Measurements from ENCODE around the gene SMURF2.

SMURF2 gene

DNA sequence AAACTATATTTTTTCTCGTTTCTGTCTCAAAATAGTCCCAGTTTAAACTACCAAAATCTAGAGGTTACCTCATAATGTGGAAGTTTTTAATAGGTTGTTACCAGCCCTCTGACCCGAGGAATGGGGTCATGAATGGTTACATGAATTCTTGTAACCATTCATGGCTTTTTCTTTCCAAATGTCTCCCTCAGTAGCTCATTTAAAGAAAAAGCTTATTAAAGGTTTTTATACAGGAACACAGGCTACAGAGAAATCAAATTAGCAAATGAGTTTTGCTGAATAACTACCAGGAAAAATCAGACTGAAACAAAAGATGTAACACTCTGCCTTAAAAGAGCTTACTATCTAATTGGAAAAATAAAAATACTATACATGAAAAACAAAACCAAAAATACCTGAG is 63.4 kb downstream of the SMURF2 start:
- Histone ChIP-seq H3K79me2 (peaks cover 3% of the 10 kb centered on the region), H3K4me3 (ENCODE audit: low read depth, low read length) (no peak overlapping the region), H3K27ac (no peak overlapping the region), H3K4me2 (ENCODE audit: low read length) (no peak overlapping the region), H3K4me1 (no peaks in the 10 kb centered on the region), H3K9ac (no peak overlapping the region), H3K9me3 (ENCODE audit: control insufficient read depth, low read length) (no peaks in the 10 kb centered on the region), H3K27me3 (ENCODE audit: control insufficient read depth, insufficient read depth, low read length) (no peaks in the 10 kb centered on the region), H3K36me3 (ENCODE audit: control insufficient read depth, insufficient read depth, low read length) (no peaks in the 10 kb centered on the region), H2AFZ (no peak overlapping the region)
- TF ChIP-seq, protein P1, sequence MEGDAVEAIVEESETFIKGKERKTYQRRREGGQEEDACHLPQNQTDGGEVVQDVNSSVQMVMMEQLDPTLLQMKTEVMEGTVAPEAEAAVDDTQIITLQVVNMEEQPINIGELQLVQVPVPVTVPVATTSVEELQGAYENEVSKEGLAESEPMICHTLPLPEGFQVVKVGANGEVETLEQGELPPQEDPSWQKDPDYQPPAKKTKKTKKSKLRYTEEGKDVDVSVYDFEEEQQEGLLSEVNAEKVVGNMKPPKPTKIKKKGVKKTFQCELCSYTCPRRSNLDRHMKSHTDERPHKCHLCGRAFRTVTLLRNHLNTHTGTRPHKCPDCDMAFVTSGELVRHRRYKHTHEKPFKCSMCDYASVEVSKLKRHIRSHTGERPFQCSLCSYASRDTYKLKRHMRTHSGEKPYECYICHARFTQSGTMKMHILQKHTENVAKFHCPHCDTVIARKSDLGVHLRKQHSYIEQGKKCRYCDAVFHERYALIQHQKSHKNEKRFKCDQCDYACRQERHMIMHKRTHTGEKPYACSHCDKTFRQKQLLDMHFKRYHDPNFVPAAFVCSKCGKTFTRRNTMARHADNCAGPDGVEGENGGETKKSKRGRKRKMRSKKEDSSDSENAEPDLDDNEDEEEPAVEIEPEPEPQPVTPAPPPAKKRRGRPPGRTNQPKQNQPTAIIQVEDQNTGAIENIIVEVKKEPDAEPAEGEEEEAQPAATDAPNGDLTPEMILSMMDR (IDR thresholded peaks at IDR 0.05), result no peak

DNA sequence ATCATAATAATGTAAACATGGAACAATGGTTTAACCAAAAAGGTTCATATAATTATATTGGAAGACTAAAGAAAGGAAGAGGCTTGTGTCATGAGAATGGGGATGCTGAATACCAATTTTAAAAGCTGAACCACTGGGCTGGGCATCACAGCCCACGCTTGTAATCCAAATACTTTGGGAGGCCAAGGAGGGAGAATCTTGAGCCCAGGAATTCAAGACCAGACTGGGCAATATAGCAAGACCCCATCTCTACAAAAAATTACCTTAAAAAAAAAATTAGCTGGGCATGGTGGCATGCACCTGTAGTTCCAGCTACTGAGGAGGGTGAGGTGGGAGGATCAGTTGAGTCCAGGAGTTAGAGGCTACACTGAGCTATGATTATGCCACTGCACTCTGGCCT is 65.1 kb downstream of the SMURF2 start:
- H3K4me2 ChIP-seq (ENCODE audit: low read length), result no peak overlapping the region
- TF ChIP-seq, protein P1 (IDR thresholded peaks at IDR 0.05), result no peak
- no peak overlapping the region for H3K4me3 ChIP-seq (ENCODE audit: low read depth, low read length)
- H3K27me3 ChIP-seq (ENCODE audit: control insufficient read depth, insufficient read depth, low read length), result no peaks in the 10 kb centered on the region
- no peaks in the 10 kb centered on the region for H3K36me3 ChIP-seq (ENCODE audit: control insufficient read depth, insufficient read depth, low read length)
- no peaks in the 10 kb centered on the region for H3K9me3 ChIP-seq (ENCODE audit: control insufficient read depth, low read length)
- no peaks in the 10 kb centered on the region for H3K4me1 ChIP-seq
- H2AFZ ChIP-seq, result no peak overlapping the region
- H3K27ac ChIP-seq, result no peak overlapping the region
- H3K9ac ChIP-seq, result no peak overlapping the region
- H3K79me2 ChIP-seq, result peaks cover 3% of the 10 kb centered on the region

DNA sequence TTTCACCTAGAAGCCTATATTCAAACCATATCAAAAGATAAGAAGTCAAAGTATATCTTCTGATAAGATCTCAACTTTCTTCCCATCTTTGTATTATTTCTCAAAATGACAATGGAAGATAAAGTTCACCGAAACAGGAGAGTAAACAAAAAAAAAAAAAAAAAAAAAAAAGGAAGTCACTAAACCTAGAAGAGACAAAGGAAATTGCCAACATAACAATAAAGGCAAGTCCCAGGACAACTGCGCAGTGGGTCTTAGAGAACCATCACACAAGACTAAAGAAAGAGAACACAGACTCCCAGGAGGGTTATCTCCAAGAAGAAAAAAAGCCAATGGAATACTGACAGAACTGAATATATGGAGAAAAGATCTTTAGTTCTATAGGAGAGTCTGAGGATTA is 65.7 kb downstream of the SMURF2 start:
- H3K27me3 ChIP-seq (ENCODE audit: control insufficient read depth, insufficient read depth, low read length), result no peaks in the 10 kb centered on the region
- peaks cover 3% of the 10 kb centered on the region for H3K79me2 ChIP-seq
- TF ChIP-seq, protein P1 (IDR thresholded peaks at IDR 0.05), result no peak
- no peak overlapping the region for H3K9ac ChIP-seq
- no peaks in the 10 kb centered on the region for H3K4me1 ChIP-seq
- H3K9me3 ChIP-seq (ENCODE audit: control insufficient read depth, low read length), result no peaks in the 10 kb centered on the region
- no peak overlapping the region for H2AFZ ChIP-seq
- H3K36me3 ChIP-seq (ENCODE audit: control insufficient read depth, insufficient read depth, low read length), result no peaks in the 10 kb centered on the region
- H3K4me3 ChIP-seq (ENCODE audit: low read depth, low read length), result no peak overlapping the region
- no peak overlapping the region for H3K27ac ChIP-seq
- no peak overlapping the region for H3K4me2 ChIP-seq (ENCODE audit: low read length)

DNA sequence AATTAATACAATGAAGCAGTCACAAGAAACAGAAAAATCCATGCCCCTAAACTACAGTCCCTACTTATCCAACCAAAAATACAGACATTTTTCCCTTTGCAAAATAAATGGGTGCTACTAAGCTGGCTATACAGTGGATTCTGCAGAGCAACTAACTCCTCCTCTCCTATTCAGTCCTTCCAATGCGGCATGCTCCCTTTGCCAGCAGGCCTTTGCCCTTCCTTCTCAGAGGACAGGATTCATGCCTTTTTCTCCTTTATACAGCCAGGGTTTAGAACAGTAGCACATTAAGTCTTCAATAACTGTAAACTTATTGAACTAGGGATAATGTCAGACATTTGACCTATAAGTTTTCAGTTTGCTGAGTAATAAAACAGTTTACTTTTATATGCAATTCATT is 70.2 kb downstream of the SMURF2 start:
- H3K79me2 ChIP-seq, result peaks cover 3% of the 10 kb centered on the region
- H3K9me3 ChIP-seq (ENCODE audit: control insufficient read depth, low read length), result no peaks in the 10 kb centered on the region
- no peak overlapping the region for H3K4me2 ChIP-seq (ENCODE audit: low read length)
- H3K36me3 ChIP-seq (ENCODE audit: control insufficient read depth, insufficient read depth, low read length), result no peaks in the 10 kb centered on the region
- H3K27ac ChIP-seq, result no peak overlapping the region
- H3K4me3 ChIP-seq (ENCODE audit: low read depth, low read length), result no peak overlapping the region
- no peaks in the 10 kb centered on the region for H3K27me3 ChIP-seq (ENCODE audit: control insufficient read depth, insufficient read depth, low read length)
- H3K4me1 ChIP-seq, result no peaks in the 10 kb centered on the region
- TF ChIP-seq, protein P1 (IDR thresholded peaks at IDR 0.05), result no peak
- H3K9ac ChIP-seq, result no peak overlapping the region
- no peak overlapping the region for H2AFZ ChIP-seq

DNA sequence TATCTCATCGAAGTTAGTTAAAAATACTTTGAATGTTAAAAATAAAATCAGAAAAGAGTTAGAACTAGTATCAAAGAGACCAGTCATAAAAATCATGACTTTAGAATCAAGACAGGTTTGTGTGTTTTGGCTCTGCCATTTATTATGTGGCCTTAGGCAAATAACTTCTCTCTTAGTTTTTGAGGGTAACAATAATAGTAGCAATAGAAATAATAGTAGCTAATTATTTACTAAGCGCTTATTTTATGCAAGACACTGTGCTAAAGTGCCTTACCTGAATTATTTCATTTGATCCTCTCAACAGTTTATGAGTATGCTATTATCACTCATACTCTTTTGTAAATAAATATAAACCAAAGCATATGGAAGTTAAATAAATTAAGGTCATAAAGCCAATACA is 77.0 kb downstream of the SMURF2 start:
- H2AFZ ChIP-seq, result no peak overlapping the region
- H3K36me3 ChIP-seq (ENCODE audit: control insufficient read depth, insufficient read depth, low read length), result no peaks in the 10 kb centered on the region

More for the DNA sequence above, 77.0 kb downstream of the SMURF2 start:
- Histone ChIP-seq H3K4me2 (ENCODE audit: low read length) (no peak overlapping the region), H3K4me1 (no peaks in the 10 kb centered on the region), H3K79me2 (no peaks in the 10 kb centered on the region), H3K27ac (no peak overlapping the region), H3K9ac (no peak overlapping the region), H3K27me3 (ENCODE audit: control insufficient read depth, insufficient read depth, low read length) (no peaks in the 10 kb centered on the region), H3K4me3 (ENCODE audit: low read depth, low read length) (no peak overlapping the region), H3K9me3 (ENCODE audit: control insufficient read depth, low read length) (no peaks in the 10 kb centered on the region)
- TF ChIP-seq, protein P1 (IDR thresholded peaks at IDR 0.05), result no peak

Measured in parathyroid adenoma (tissue), 2 donors.